Measurements from ENCODE around the gene SEC62.

SEC62 gene

DNA sequence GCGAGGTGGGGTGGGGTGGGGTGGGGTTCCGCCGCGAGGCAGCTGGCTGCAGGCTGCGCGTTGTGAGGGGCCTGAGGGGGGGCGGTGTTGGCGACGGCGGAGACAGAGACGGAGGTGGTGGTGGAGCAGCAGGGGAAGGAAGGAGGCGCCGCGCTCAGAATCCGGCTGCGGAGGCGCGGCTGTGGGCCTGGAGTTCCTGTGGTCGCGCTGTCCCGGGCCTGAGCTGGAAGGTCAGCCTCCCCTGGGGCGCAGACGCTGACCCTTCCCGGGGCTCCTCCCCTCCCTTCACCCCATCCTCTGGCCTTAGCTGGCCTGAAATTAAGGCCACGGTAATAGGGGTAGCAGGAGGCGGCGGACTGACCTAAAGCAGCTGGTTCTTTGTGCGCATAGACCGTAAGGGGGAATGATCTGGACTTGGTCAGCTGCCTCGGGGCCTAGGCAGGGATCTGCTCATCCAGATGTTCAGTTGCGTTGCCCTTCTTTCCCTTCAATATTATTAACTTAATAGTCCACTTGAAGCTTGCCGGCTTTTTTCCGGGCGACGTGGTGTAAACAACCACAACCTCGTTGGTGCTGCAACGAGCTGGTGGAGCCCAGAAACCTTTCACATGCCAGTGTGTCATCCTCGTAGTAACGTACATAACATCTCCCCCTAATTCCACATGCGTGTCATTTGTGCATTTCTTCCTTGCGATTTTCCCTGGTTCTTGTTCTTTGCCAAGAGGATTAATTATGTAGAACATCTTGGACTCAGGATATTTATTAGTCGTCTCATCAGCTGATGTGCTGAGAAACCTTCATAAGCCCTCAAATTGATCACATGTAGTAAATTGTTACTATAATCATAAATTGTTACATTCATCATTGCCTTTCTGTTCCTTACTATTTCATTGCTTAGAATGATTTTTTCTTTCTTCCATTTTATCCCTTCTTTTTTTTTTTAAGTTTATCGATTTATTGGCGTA, 626 bp downstream of the SEC62 start:
- peak in 35 of 51 donors; percentile 2 to 82 (median 59) for DNase-seq

DNA sequence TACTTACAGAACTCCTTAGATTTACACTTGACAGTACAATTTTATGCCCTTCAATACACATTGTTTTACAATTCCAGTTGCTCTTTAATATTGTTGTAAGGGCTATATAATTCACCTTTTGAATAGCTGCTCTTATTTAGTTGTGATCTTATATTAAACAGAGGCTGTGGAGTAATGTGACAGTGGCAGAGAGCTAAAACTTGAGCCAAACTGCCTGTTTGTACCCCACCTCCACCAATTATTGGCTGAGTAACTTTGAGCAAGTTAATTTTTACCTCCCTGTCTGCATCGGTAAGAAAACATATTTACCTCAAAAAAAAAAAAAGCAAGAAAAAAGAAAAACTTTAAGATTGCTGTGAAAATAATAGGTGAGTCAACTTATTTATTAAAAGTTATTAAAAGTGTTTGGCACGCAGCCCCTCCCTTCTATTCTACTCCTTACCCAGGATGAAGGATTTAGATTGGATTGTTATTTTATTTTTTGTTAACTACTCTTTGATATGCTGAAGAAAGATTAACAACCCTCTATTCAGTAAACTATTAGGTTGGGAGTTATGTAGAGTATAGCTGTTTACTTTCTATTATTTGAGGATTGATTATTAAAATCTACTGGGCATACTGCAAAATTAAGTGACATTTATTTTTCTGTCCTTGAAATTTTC, 1.7 kb downstream of the SEC62 start:
- no peak for DNase-seq

DNA sequence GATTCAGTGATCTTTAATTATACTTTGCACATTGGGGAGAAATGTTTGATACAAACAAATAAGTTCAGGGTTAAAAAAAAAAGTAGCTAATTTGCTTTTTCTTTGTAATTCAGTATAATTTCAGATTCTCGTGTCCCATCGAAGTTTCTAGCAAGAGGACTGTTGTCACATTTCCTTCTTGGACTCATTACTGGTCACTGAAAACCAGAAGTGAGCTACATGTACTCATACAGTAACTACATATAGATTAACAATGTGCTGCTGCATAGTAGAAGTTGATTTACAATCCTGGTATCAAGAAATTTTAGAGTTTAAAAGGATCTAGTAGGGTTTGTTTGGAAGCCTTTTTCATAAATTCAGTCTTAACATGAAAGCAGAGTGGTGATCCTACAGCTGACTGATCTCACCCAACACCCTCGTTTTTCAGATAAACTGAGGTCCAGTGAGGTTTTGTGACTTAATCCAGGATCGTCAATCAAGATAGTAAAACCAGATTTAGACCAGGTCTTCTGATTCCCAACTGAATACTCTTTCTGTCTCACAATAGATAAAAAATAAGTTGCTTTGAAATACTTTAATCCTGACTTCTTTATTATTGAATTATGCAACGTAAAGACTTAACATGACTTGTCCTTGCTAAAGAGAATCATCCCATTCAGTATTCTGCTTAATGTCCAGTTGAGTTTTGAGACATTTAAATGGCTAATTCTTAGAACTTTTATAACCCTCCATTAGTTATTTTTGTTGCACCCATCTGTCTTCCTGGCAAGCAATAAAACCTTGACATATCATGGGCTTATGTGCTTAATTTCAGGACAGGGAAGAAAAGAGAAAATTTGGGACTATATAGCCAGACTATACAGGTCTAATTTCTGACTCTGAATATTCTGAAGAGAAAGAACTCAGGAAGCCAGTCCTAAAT, 2.8 kb downstream of the SEC62 start:
- DNase-seq, result no peak

DNA sequence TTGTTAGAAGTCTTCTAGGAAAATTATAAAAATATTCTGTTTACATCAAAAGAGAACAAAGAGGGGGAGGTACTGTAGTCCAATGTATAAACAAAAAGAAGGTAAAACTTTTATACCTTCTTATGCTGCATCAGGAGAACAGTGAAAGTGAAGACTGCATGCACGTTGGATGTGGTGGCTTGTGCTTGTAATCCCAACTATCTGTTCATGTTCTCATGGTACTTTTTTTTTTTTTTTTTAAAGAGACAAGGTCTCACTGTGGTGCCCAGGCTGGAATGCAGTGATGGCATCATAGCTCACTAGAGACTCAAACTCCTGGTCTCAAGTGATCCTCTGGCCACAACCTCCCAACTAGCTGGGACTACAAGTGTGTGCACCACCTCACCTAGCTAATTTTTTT, 4.2 kb downstream of the SEC62 start:
- no peak for DNase-seq

DNA sequence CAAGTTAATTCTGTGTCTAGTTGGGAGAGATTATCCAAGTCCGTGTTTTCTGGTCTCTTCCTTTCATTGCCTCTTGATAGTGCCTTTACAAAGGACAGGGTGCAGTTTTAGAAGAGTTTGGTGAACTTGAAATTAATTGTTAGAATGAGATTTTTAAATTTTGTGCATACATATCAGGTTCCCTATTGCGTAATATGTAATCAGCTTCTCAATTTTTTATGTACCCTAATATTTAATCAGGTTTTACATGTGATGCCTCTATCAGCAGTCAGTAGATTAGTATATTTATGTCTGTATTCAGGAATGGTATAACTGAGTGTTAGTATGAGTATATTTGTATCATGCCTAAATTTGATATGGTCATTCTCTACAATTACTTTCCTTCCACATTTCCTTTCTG, 4.9 kb downstream of the SEC62 start:
- no peak for DNase-seq

DNA sequence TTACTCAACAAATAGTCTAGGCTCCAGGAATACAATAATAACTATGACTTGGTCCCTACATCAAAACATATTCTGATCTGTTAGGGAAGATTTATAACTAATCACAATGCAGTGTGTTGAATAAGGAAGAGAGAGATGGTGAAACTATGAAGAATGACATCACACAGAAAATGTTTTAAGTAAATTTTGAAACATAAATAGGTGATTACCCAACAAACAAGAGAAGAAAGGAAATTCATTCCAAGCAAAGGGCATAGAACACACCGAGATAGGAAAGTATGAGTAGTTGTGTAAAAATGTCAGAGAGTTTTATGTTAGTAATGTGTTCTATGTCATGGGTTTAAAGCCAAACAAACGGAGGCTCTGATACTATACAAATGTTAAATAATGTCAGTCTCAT, 13.4 kb downstream of the SEC62 start:
- DNase-seq, result no peak

DNA sequence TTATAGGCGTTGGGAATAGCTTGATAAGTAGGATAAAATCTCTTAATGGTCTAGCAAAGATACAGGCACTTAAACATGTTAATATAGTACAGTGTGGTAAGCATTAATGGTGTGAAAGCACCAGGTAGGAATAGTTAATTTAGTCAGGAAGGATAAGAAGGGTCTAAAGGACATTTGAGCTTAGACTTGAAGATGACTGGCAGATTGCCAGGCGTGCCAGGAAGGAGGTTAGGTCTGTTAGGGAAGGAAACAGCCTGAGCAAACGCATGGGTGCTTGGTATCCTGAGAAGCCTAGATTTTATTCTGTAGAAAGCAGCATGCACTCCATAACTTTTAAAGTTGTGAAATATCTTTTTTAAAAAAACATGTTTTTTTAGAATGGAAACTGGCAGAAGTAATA, 17.7 kb downstream of the SEC62 start:
- DNase-seq, result no peak

- no peak for DNase-seq
Measured at GRCh38 chr3:169990431-169990830, 23.8 kb downstream of the SEC62 start.

GRCh38 chr3:169992156-169992555, 25.5 kb downstream of the SEC62 start:
- DNase-seq, result no peak

- DNase-seq, result no peak
Measured at GRCh38 chr3:169992781-169993180, 26.2 kb downstream of the SEC62 start.

DNA sequence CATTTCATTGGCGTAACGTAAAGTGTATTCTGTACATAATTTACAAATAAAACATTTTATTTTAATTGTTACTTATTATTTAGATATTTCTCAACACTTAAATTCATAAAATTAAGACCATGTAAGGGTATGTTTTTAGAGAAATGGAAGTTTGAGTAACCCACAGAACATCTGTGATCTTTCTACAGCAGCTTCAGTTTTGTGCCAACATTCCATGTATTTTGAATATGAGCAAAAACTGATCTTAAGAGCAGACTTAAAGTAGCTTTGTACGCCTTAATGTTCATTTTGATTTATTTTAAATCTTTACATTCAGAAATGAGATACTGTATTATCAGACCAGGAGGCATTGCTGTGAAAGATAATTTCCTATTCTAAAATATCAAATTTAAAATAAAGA, 27.2 kb downstream of the SEC62 start:
- no peak for DNase-seq

DNA sequence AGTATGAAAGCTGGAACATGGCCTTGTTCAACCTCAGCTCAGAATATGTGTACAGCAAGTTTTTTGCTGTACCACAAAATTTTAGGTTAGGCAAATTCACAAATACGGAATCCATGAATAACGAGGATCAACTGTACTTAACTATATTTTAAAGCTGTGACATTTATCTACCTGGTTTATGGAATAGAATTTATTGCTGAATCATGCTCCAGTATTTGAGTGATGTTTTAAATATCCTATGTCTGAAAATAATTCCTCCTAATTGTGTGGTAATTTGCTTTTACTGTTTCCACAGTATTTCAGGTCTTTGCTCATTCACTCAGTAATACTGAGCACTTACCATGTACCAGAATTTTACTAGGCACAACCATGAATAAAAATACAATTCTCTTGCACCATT, 29.5 kb downstream of the SEC62 start:
- no peak for DNase-seq

GRCh38 chr3:169998668-169999131, 32.1 kb downstream of the SEC62 start:
- DNase-seq, result no peak

- no peak for DNase-seq
Measured at GRCh38 chr3:169999433-169999832, 32.8 kb downstream of the SEC62 start.

GRCh38 chr3:170000051-170000450, 33.4 kb downstream of the SEC62 start:
- no peak for DNase-seq

GRCh38 chr3:170002231-170002630, 35.6 kb downstream of the SEC62 start:
- no peak for DNase-seq

DNA sequence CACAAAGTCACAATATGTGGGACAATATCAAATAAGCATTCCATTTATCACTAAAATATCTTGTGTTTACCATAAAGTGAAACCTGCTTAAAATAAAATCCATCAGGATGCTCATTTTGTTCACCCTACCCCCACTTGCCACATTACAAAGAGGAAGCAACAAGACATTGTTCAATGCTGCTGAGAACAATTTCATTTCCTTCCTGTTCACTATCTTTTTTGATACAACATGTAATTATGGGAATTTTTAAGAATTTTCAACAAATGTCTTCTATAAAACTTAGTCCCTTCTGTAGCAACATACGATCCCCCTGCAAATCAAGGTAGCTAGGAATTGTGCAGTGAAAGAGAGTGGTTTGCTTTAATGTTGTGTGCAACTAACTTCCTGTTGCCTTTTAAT, 36.3 kb downstream of the SEC62 start:
- DNase-seq, result no peak

DNA sequence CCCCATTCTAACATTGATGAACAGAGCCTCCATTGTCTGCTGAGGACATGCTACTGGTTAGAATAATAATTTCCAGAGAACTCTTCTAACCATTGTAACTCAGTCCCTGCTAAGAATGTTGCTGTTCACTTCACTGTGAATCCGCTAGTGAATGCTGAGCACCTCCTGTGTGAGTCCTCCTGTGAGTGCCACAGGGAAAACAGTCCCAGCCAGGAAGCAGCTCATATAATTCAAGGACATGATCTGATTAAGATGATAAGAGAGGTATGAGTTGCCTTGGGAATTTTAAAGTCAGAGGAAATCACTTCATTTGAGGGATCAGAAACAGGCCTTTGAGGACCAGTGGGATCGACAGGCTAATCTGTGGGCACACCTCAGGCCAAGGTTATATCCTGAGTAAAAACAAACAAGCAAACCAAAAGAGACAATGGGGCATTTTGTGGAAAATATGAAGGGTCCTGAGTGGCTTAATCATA, 37.3 kb downstream of the SEC62 start:
- DNase-seq, result no peak

- DNase-seq, result peak in 2 of 51 donors; percentile 1
Measured at GRCh38 chr3:170007031-170007663, 40.5 kb downstream of the SEC62 start.

DNA sequence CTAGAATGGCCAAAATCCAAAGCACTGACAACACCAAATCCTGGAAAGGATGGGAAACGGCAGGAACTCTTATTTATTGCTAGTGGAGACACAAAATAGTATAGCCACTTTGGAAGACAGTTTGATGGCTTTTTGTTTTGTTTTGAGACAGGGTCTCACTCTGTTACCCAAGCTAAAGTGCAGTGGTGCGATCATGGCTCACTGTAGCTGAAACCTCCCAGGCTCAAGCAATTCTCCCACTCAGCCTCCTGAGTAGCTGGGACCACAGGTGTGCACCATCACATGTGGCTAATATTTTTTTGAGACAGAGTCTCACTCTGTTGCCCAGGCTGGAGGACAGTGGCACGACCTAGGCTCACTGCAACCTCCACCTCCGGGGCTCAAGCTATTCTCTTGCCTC, 43.9 kb downstream of the SEC62 start:
- no peak for DNase-seq

Data from hypothalamus (tissue), 51 donors.